B cell (primary cell): Measurements from ENCODE around the gene SCN1A. TPM values are rescaled to one million over a fixed set of nuclear protein-coding genes. Genes with fewer than 3 reads are reported as not detected.
"Not testable (repeated sequence)": the region's sequence is repeated elsewhere in the genome, so short reads cannot be mapped to it uniquely, and the experiment has no call there.

Experiments used
- ATAC-seq: fragments of 200-7000 bp; cut with Tn5 transposase; one replicate; pipeline ENCODE4 v1.10.0; 2021; ENCODE audit warnings: low read depth, mild to moderate bottlenecking, moderate number of reproducible peaks, moderate library complexity
- CTCF ChIA-PET: fragments of 350-600 bp; sonication (Branson Sonifier 250); formaldehyde crosslinking; loops from one replicate; lab custom pipeline; 2021; ENCODE audit warnings: antibody characterized with exemption, inconsistent platforms; lab: Charles Lee
- POLR2A ChIA-PET: fragments of 350-600 bp; sonication (Branson Sonifier 250); formaldehyde crosslinking; loops from one replicate; lab custom pipeline; 2021; ENCODE audit warnings: antibody characterized with exemption; lab: Charles Lee
- DNase-seq: peaks from one replicate; pipeline ENCODE4 v3.0.0; 2013
- H2AFZ ChIP-seq: 2 replicates; pipeline ENCODE4 v1.6.1; 2012; ENCODE audit warnings: mild to moderate bottlenecking, low read depth, low read length; ENCODE audit not compliant: insufficient read depth, poor library complexity, severe bottlenecking
- H3K27ac ChIP-seq, 2 donors: 1 replicate in 1 of 2; 2 replicates in 1 of 2; pipeline ENCODE4 v1.5.1; 2012 to 2013; ENCODE audit warnings: low read length in 2 of 2, mild to moderate bottlenecking in 2 of 2, moderate library complexity in 1 of 2
- H3K27me3 ChIP-seq, 4 experiments: fragments of 200-600 bp in 1 of 4; sonication (generic) in 1 of 4; replicated peaks in 1 of 4; 1 replicate in 2 of 4; 2 replicates in 2 of 4; pipeline versions ENCODE4 v1.6.1 to v1.7.0; 2013 to 2016; ENCODE audit warnings: low read length in 3 of 4, mild to moderate bottlenecking in 2 of 4, mixed read lengths in 1 of 4, moderate library complexity in 1 of 4; ENCODE audit not compliant: insufficient read depth in 4 of 4, control insufficient read depth in 3 of 4; ENCODE audit errors: control extremely low read depth in 1 of 4
- H3K36me3 ChIP-seq, 2 experiments: replicated peaks in 1 of 2; 1 replicate in 1 of 2; 2 replicates in 1 of 2; pipeline versions ENCODE4 v1.6.1 to v1.7.1; 2013; ENCODE audit warnings: low read length in 1 of 2; ENCODE audit not compliant: insufficient read depth in 2 of 2, control insufficient read depth in 1 of 2; ENCODE audit errors: control extremely low read depth in 1 of 2, extremely low read depth in 1 of 2
- H3K4me1 ChIP-seq, 2 donors: fragments of 200-600 bp in 1 of 2; sonication (generic) in 1 of 2; 1 replicate in 1 of 2; 2 replicates in 1 of 2; pipeline versions ENCODE4 v1.5.1 to v1.6.1; 2013 to 2017; ENCODE audit warnings: low read length in 2 of 2; ENCODE audit not compliant: control insufficient read depth in 2 of 2, insufficient read depth in 2 of 2
- H3K4me2 ChIP-seq: replicated peaks from 2 replicates; pipeline ENCODE3; 2012; ENCODE audit warnings: mild to moderate bottlenecking, low read depth, low read length; ENCODE audit not compliant: poor library complexity, severe bottlenecking
- H3K4me3 ChIP-seq, 5 experiments: fragments of 200-600 bp in 1 of 5; sonication (generic) in 1 of 5; 1 replicate in 3 of 5; 2 replicates in 2 of 5; pipeline versions ENCODE4 v1.5.1 to v1.7.0; 2011 to 2016; ENCODE audit warnings: low read length in 4 of 5, mild to moderate bottlenecking in 4 of 5, low read depth in 2 of 5, control low read depth in 1 of 5, moderate library complexity in 1 of 5; ENCODE audit not compliant: insufficient read depth in 1 of 5; ENCODE audit errors: control extremely low read depth in 1 of 5, extremely low read depth in 1 of 5
- H3K79me2 ChIP-seq: fragments of 200-600 bp; sonication (generic); one replicate; pipeline ENCODE4 v1.6.0; 2016; ENCODE audit warnings: low read length; ENCODE audit not compliant: control insufficient read depth, insufficient read depth
- H3K9ac ChIP-seq: fragments of 200-600 bp; sonication (generic); 2 replicates; pipeline ENCODE4 v1.6.1; 2017; ENCODE audit warnings: mild to moderate bottlenecking, low read length, moderate library complexity
- H3K9me3 ChIP-seq, 3 donors: one replicate each; pipeline versions ENCODE4 v1.6.1 to v1.7.1; 2013; ENCODE audit warnings: low read length in 2 of 3; ENCODE audit not compliant: control insufficient read depth in 2 of 3, insufficient read depth in 1 of 3; ENCODE audit errors: control extremely low read depth in 1 of 3
- H4K20me1 ChIP-seq: 2 replicates; pipeline ENCODE4 v1.6.0; 2012; ENCODE audit warnings: mild to moderate bottlenecking, low read length; ENCODE audit not compliant: insufficient read depth, control insufficient read depth, poor library complexity, severe bottlenecking
- H3K27ac Mint-ChIP-seq: one replicate; pipeline ENCODE4 v1.8.0; 2021; ENCODE audit warnings: mixed read lengths
- H3K27me3 Mint-ChIP-seq: one replicate; pipeline ENCODE4 v1.8.0; 2021; ENCODE audit warnings: mixed read lengths
- H3K4me1 Mint-ChIP-seq: one replicate; pipeline ENCODE4 v1.8.0; 2021; ENCODE audit warnings: mixed read lengths
- H3K4me3 Mint-ChIP-seq: one replicate; pipeline ENCODE4 v1.8.0; 2021; ENCODE audit warnings: mixed read lengths
- H3K9me3 Mint-ChIP-seq: one replicate; pipeline ENCODE4 v1.8.0; 2022; ENCODE audit warnings: mixed read lengths; ENCODE audit not compliant: insufficient read depth
- CTCF ChIP-seq: fragments of 200-600 bp; IDR thresholded peaks from one replicate; pipeline ENCODE4 v1.8.0; 2022; ENCODE audit warnings: antibody characterized with exemption, mild to moderate bottlenecking
- EZH2 ChIP-seq: IDR thresholded peaks from 2 replicates; pipeline ENCODE4 v1.6.1; 2012; ENCODE audit warnings: borderline replicate concordance, low read depth, mild to moderate bottlenecking, moderate library complexity, low read length; ENCODE audit not compliant: insufficient read depth, poor library complexity, severe bottlenecking
- WGBS: methylation state at CpG from one replicate; pipeline ENCODE4 v1.1.5; 2013; ENCODE audit warnings: missing lambda C conversion rate; ENCODE audit not compliant: insufficient coverage; 5-methylcytosine and 5-hydroxymethylcytosine counted together
- intact Hi-C: fragments of 100-400 bp; cut with micrococcal nuclease; formaldehyde crosslinking; loops from one replicate; pipeline ENCODE4 v1.10.0; 2022
- polyA plus RNA-seq: library from polyadenylated mRNA; depleted of rRNA; stranded (reverse); fragments of >200 nt; gene quantifications from 2 replicates; pipeline ENCODE4 v1.2.3, GENCODE V29; 2012
- total RNA-seq, 2 donors: library from RNA; stranded (reverse); fragments of 120-200 nt in 1 of 2; gene quantifications; 1 replicate in 1 of 2; 2 replicates in 1 of 2; pipeline versions ENCODE4 v1.2.3 to v1.2.4, GENCODE V29; 2013 to 2022

Gene SCN1A
- total and polyA plus RNA-seq, 2 donors (not counting 1 experiment from before 2014, with no cell fraction given) = not detected

GRCh38 chr2:166104773-166105172 lies 23.0 kb downstream of the SCN1A start:
- H3K27ac ChIP-seq = no peak overlapping the region
- H3K27ac Mint-ChIP-seq = no peak overlapping the region
- H3K4me1 Mint-ChIP-seq = no peaks in the 10 kb centered on the region

GRCh38 chr2:166104084-166104483 lies 23.7 kb downstream of the SCN1A start:
- POLR2A ChIA-PET = no interaction called here
- H3K9me3 Mint-ChIP-seq = no peaks in the 10 kb centered on the region
- TF ChIP-seq EZH2 = no peak
- TF ChIP-seq CTCF = no peak
- no peak overlapping the region for H2AFZ ChIP-seq
- H3K9ac ChIP-seq = no peak overlapping the region
- H3K4me1 ChIP-seq = no peaks in the 10 kb centered on the region
- H3K4me1 Mint-ChIP-seq = no peaks in the 10 kb centered on the region
- H3K36me3 ChIP-seq = no peaks in the 10 kb centered on the region
- H3K79me2 ChIP-seq = no peaks in the 10 kb centered on the region
- CTCF ChIA-PET = no interaction called here
- ATAC-seq (no peak), DNase-seq (no peak)
- no peaks in the 10 kb centered on the region for H3K9me3 ChIP-seq
- H3K27ac Mint-ChIP-seq = no peak overlapping the region
- no peaks in the 10 kb centered on the region for H3K27me3 Mint-ChIP-seq
- intact Hi-C loops = no loop called here
- H3K4me2 ChIP-seq = no peak overlapping the region
- H3K27me3 ChIP-seq = no peaks in the 10 kb centered on the region
- no peak overlapping the region for H3K4me3 Mint-ChIP-seq
- 100% methylated on average over 1 of the region's 1 CpG for WGBS
- H3K4me3 ChIP-seq = no peak overlapping the region
- no peak overlapping the region for H3K27ac ChIP-seq
- H4K20me1 ChIP-seq = no peaks in the 10 kb centered on the region

More at GRCh38 chr2:166104773-166105172, 23.0 kb downstream of the SCN1A start:
- Histone ChIP-seq H4K20me1 (no peaks in the 10 kb centered on the region), H3K4me2 (no peak overlapping the region), H3K27me3 (no peaks in the 10 kb centered on the region), H3K9me3 (no peaks in the 10 kb centered on the region), H3K4me1 (no peaks in the 10 kb centered on the region), H3K4me3 (no peak overlapping the region), H3K9ac (no peak overlapping the region), H3K36me3 (no peaks in the 10 kb centered on the region), H3K79me2 (no peaks in the 10 kb centered on the region), H2AFZ (no peak overlapping the region)
- Mint-ChIP-seq H3K9me3 (no peaks in the 10 kb centered on the region), H3K27me3 (no peaks in the 10 kb centered on the region), H3K4me3 (no peak overlapping the region)
- TF ChIP-seq CTCF (no peak), EZH2 (no peak)
- POLR2A ChIA-PET = no interaction called here
- no CpG with 5 or more reads among the region's 3 CpGs for WGBS
- DNase-seq (no peak), ATAC-seq (no peak)
- CTCF ChIA-PET = interaction anchor here (0.8 kb wide), 1 partner anchor 23 kb away, joined by 4 read pairs; the partner anchor contains the start of gene SCN1A
- intact Hi-C loops = no loop called here

- H3K4me2 ChIP-seq, H3K4me3 Mint-ChIP-seq, CTCF ChIA-PET, H3K9ac ChIP-seq, ATAC-seq, H3K9me3 ChIP-seq, H3K36me3 ChIP-seq, intact Hi-C loops, H4K20me1 ChIP-seq, H3K4me1 Mint-ChIP-seq, H3K27ac ChIP-seq, H3K27ac Mint-ChIP-seq, H3K4me3 ChIP-seq, H3K27me3 Mint-ChIP-seq, H3K4me1 ChIP-seq, H2AFZ ChIP-seq, POLR2A ChIA-PET, H3K79me2 ChIP-seq, H3K9me3 Mint-ChIP-seq, H3K27me3 ChIP-seq, DNase-seq: not testable (repeated sequence)
- 100% methylated on average over 1 of the region's 7 CpGs for WGBS
These were observed 24.5 kb downstream of the SCN1A start for GRCh38 chr2:166103277-166103676.
